Brain microvascular endothelial cell (primary cell): Measurements from ENCODE around the gene ZNF213.
A peak's percentile ranks its signal among the peaks of the same experiment; 100 is the strongest.
"Not testable (repeated sequence)": the region's sequence is repeated elsewhere in the genome, so short reads cannot be mapped to it uniquely, and the experiment has no call there.

Source experiments
- DNase-seq: peaks from one replicate; pipeline ENCODE4 v3.0.0-alpha.2; 2020
- H3K27ac ChIP-seq: fragments of 250-450 bp; sonication (Bioruptor Pico); 2 replicates; pipeline ENCODE4 v1.5.1; 2020; ENCODE audit warnings: mild to moderate bottlenecking, moderate library complexity
- H3K27me3 ChIP-seq: fragments of 250-450 bp; sonication (Bioruptor Pico); replicated peaks from 2 replicates; pipeline ENCODE4 v1.5.1; 2020; ENCODE audit warnings: mild to moderate bottlenecking
- H3K36me3 ChIP-seq: fragments of 250-450 bp; sonication (Bioruptor Pico); replicated peaks from 2 replicates; pipeline ENCODE4 v1.5.1; 2020; ENCODE audit warnings: mild to moderate bottlenecking
- H3K4me3 ChIP-seq: 2 replicates; pipeline ENCODE4 v1.5.1; 2011; ENCODE audit warnings: low read depth, mild to moderate bottlenecking, control low read depth, low read length, moderate library complexity
- in situ Hi-C: cut with HindIII; loops from 2 replicates; pipeline ENCODE4 v1.10.0; 2017; ENCODE audit warnings: low sequenced_read_pairs, low pct_ligation_motif_present
- TF ChIP-seq, protein P1 (sequence below): IDR thresholded peaks from 2 replicates; pipeline ENCODE4 v1.5.1; 2011; ENCODE audit warnings: low read depth, mild to moderate bottlenecking, moderate library complexity, low read length, control low read depth, inconsistent platforms; ENCODE audit errors: missing control alignments

ZNF213 gene

DNA sequence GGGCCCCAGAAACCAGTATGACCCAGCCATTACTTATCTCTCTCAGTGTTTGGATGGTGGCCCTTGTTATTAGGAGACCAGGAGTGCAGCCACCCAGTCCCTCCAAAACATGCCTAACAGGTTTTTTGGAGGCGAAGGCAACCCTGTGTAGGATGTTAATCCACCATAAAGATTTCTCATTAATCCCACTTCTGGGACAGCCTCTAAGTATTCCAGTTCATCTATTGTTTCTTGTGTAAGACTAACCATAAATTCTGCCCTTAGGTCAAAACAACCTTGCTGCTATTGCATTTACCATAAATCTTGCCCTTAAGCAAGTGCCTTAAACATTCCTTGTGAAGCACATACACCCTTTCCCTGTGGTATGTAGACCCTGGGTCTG, 31.7 kb downstream of the ZNF213 start:
- in situ Hi-C loops = no loop called here
- Histone ChIP-seq H3K4me3 (no peak overlapping the region), H3K27ac (no peak overlapping the region), H3K36me3 (no peaks in the 10 kb centered on the region), H3K27me3 (peaks cover 6% of the 10 kb centered on the region)
- DNase-seq = no peak
- TF ChIP-seq, protein P1, sequence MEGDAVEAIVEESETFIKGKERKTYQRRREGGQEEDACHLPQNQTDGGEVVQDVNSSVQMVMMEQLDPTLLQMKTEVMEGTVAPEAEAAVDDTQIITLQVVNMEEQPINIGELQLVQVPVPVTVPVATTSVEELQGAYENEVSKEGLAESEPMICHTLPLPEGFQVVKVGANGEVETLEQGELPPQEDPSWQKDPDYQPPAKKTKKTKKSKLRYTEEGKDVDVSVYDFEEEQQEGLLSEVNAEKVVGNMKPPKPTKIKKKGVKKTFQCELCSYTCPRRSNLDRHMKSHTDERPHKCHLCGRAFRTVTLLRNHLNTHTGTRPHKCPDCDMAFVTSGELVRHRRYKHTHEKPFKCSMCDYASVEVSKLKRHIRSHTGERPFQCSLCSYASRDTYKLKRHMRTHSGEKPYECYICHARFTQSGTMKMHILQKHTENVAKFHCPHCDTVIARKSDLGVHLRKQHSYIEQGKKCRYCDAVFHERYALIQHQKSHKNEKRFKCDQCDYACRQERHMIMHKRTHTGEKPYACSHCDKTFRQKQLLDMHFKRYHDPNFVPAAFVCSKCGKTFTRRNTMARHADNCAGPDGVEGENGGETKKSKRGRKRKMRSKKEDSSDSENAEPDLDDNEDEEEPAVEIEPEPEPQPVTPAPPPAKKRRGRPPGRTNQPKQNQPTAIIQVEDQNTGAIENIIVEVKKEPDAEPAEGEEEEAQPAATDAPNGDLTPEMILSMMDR = no peak

DNA sequence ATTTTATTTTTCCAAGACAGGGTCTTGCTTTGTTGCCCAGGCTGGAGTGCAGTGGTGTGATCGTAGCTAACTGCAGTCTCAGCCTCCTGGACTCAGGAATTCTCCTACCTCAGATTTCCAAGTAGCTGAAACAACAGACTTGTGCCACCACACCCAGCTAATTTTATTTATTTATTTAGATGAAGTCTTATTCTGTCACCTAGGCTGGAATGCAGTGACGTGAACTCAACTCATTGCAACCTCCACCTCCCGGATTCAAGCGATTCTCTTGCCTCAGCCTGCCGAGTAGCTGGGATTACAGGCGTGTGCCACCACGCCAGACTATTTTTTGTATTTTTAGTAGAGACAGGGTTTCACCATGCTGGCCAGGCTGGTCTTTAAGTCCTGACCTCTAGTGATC, 33.9 kb downstream of the ZNF213 start:
- H3K36me3 ChIP-seq, H3K27ac ChIP-seq, DNase-seq, H3K4me3 ChIP-seq, in situ Hi-C loops, H3K27me3 ChIP-seq: not testable (repeated sequence)

DNA sequence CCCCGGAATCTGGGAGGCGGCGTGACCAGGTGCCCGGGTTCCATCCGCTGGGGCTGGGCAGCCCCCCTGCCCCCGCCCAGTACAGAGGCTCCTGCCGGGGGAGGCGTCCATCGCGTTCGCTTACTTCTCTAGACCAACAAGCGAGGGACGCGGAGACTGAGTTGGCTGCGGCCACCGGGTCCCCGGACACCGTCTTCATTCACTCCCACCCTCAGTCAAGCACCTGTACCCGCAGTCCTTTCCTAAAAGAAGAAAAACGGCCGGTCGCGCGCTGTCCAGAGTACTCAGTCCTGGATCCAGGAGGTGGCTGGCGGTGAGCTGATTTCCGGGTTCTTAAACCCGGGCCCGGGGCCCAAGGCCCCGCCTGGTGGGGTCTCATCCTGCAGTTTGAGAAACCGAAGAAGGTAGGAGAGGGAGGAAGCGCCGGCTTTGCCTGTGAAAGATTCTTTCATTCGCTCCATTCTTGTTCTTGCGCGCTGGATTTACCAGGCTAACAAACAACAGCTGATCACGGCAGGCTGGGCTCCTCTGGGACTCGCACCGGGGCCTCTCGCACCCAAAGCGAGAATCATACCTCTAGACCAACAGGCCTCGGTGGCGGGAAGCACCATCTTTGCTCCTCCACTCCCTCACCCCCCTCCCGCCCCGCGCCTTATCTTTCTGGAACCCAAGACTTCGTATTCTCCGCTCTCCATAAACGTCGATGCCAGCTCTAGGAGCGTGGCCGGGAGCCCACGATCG, 35.8 kb downstream of the ZNF213 start:
- Histone ChIP-seq H3K27me3 (peaks cover 6% of the 10 kb centered on the region), H3K36me3 (no peaks in the 10 kb centered on the region), H3K27ac (no peak overlapping the region), H3K4me3 (peak overlapping the region; percentile 5)
- in situ Hi-C loops = no loop called here
- TF ChIP-seq, protein P1 = no peak
- DNase-seq = no peak

DNA sequence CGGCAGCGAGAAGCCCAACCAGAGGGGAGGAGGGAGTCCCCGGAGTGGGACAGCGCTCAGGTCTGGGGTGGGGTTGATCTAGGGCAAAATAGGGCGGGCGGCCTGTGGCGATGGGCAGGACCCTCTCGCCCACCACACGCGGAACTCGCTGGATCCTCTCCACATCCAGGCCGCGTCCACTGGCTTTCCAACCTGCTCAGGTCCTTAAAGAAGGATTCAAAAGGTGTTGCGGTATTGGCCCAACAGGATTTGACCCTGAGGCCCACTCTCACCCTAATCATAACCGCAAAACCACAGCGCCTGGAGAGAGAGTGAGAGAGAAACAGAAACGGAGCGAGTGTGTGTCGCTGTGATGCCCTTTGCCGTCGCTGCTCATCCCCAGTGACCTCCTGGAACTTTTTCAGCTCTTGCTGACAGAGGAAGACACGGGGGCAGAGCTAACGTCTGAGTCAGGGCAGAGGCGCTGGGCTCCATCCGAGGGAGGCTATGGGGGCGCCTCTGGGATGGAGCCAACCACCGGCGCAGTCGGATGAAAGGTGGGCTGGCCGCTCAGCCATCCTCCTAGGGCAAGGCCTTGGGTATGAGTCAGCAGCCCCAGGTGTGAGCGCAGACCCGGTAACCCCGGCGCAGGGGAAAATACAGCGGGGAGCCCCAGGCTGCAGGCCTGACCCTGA, 36.5 kb downstream of the ZNF213 start:
- Histone ChIP-seq H3K27me3 (peaks cover 6% of the 10 kb centered on the region), H3K4me3 (no peak overlapping the region), H3K36me3 (no peaks in the 10 kb centered on the region), H3K27ac (no peak overlapping the region)
- in situ Hi-C loops = no loop called here
- TF ChIP-seq, protein P1 = no peak
- DNase-seq = no peak

DNA sequence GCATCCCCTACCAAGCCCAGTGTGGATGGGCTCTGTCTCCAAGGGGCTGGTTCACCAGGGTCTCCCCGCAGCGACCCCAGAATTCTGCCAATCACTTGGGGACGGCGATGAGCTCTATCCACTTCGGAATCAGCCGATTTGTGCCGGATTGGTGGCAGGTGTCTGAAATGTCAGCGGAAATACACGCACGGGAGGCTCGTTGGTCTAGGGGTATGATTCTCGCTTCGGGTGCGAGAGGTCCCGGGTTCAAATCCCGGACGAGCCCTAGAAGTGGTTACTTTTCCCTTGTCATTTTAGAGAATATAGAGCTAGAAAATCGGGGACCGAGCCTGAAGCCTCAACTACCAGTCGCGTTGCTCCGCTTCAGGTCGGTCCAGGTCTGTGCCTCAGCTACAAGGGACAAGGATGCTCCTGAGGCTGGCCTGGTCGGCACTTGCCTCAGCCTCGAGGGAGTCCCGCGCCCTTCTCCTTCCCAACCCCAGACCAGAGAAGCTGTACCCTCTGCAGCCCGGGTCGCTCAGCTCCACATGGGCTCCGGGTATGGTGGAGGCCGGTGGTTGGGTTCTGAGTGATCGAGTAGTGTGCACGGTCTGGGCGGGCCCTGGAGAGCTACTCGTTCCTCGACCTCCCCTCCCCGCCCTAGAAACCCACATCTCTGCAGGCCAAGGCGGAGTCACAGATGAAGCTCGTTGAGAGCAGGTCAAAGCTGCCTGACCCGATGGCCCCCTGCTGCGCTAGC, 37.2 kb downstream of the ZNF213 start:
- in situ Hi-C loops = no loop called here
- TF ChIP-seq, protein P1 = no peak
- Histone ChIP-seq H3K27me3 (peaks cover 6% of the 10 kb centered on the region), H3K27ac (no peak overlapping the region), H3K4me3 (no peak overlapping the region), H3K36me3 (no peaks in the 10 kb centered on the region)
- peak; percentile 87 for DNase-seq
